Neuron (in vitro differentiated cells): ENCODE results near the gene NBEAL1.
"Not testable (repeated sequence)": the region's sequence is repeated elsewhere in the genome, so short reads cannot be mapped to it uniquely, and the experiment has no call there.

Source experiments
- H2AFZ ChIP-seq: one replicate; pipeline ENCODE4 v1.6.1; 2013; ENCODE audit warnings: low read depth, mild to moderate bottlenecking, inconsistent platforms, low read length, moderate library complexity
- H3K27me3 ChIP-seq: one replicate; pipeline ENCODE4 v1.6.1; 2013; ENCODE audit warnings: low read length; ENCODE audit not compliant: insufficient read depth
- H3K36me3 ChIP-seq: one replicate; pipeline ENCODE4 v1.6.1; 2013; ENCODE audit warnings: low read length; ENCODE audit not compliant: insufficient read depth
- H3K4me1 ChIP-seq: one replicate; pipeline ENCODE4 v1.6.1; 2013; ENCODE audit warnings: low read length; ENCODE audit not compliant: insufficient read depth
- H3K4me3 ChIP-seq: 2 replicates; pipeline ENCODE4 v1.5.1; 2013; ENCODE audit warnings: mild to moderate bottlenecking, low read length, moderate library complexity
- H3K9me3 ChIP-seq: one replicate; pipeline ENCODE4 v1.6.1; 2013; ENCODE audit warnings: low read length

NBEAL1 gene

GRCh38 chr2:203014456-203015199, at the start of gene NBEAL1:
Gene NBEAL1 (plus strand): TSS chr2:203014875. CDS start chr2:203016385, 1,510 bp downstream.
- Histone ChIP-seq H3K36me3 (no peaks in the 10 kb centered on the region), H3K9me3 (no peaks in the 10 kb centered on the region), H3K4me3 (peak within 1 kb of the TSS; percentile 93), H2AFZ (peak within 1 kb of the TSS; percentile 85), H3K4me1 (peaks cover 52% of the 10 kb centered on the region), H3K27me3 (no peaks in the 10 kb centered on the region)

GRCh38 chr2:202965810-202966460, 48.7 kb upstream of the NBEAL1 start:
- Histone ChIP-seq H3K4me1 (no peaks in the 10 kb centered on the region), H3K4me3 (no peak overlapping the region), H3K27me3 (no peaks in the 10 kb centered on the region)

GRCh38 chr2:202969404-202969803, 45.3 kb upstream of the NBEAL1 start:
- not testable (repeated sequence) for H2AFZ ChIP-seq, H3K4me3 ChIP-seq, H3K9me3 ChIP-seq, H3K4me1 ChIP-seq, H3K27me3 ChIP-seq, H3K36me3 ChIP-seq

More at GRCh38 chr2:202965810-202966460, 48.7 kb upstream of the NBEAL1 start:
- H3K9me3 ChIP-seq = no peaks in the 10 kb centered on the region
- no peak overlapping the region for H2AFZ ChIP-seq
- peaks cover 2% of the 10 kb centered on the region for H3K36me3 ChIP-seq

- H3K4me3 ChIP-seq = no peak overlapping the region
- no peaks in the 10 kb centered on the region for H3K4me1 ChIP-seq
These were observed 37.9 kb upstream of the NBEAL1 start for GRCh38 chr2:202976809-202977208.

GRCh38 chr2:202982779-202983491, 31.7 kb upstream of the NBEAL1 start:
- Histone ChIP-seq H3K9me3 (peaks cover 9% of the 10 kb centered on the region), H3K4me3 (no peak overlapping the region), H2AFZ (no peak overlapping the region), H3K36me3 (peaks cover 17% of the 10 kb centered on the region), H3K4me1 (no peaks in the 10 kb centered on the region), H3K27me3 (no peaks in the 10 kb centered on the region)

More at GRCh38 chr2:202976809-202977208, 37.9 kb upstream of the NBEAL1 start:
- Histone ChIP-seq H3K9me3 (peaks cover 6% of the 10 kb centered on the region), H2AFZ (no peak overlapping the region), H3K27me3 (no peaks in the 10 kb centered on the region), H3K36me3 (peaks cover 16% of the 10 kb centered on the region)

GRCh38 chr2:202989749-202990148, 24.9 kb upstream of the NBEAL1 start:
- Histone ChIP-seq H3K36me3 (no peaks in the 10 kb centered on the region), H3K27me3 (no peaks in the 10 kb centered on the region), H2AFZ (no peak overlapping the region), H3K4me1 (no peaks in the 10 kb centered on the region), H3K9me3 (no peaks in the 10 kb centered on the region), H3K4me3 (no peak overlapping the region)

- Histone ChIP-seq H3K9me3 (no peaks in the 10 kb centered on the region), H3K27me3 (no peaks in the 10 kb centered on the region), H3K4me3 (no peak overlapping the region), H3K4me1 (no peaks in the 10 kb centered on the region), H3K36me3 (no peaks in the 10 kb centered on the region), H2AFZ (no peak overlapping the region)
These were observed 24.2 kb upstream of the NBEAL1 start for GRCh38 chr2:202990501-202990900.

- H3K36me3 ChIP-seq, H3K9me3 ChIP-seq, H3K4me1 ChIP-seq, H2AFZ ChIP-seq, H3K4me3 ChIP-seq, H3K27me3 ChIP-seq: not testable (repeated sequence)
These were observed 17.6 kb upstream of the NBEAL1 start for GRCh38 chr2:202997113-202997512.

GRCh38 chr2:203002054-203002821, 12.4 kb upstream of the NBEAL1 start:
- no peak overlapping the region for H2AFZ ChIP-seq
- H3K4me1 ChIP-seq = peaks cover 6% of the 10 kb centered on the region
- no peaks in the 10 kb centered on the region for H3K27me3 ChIP-seq
- no peak overlapping the region for H3K4me3 ChIP-seq
- H3K9me3 ChIP-seq = no peaks in the 10 kb centered on the region
- H3K36me3 ChIP-seq = no peaks in the 10 kb centered on the region

GRCh38 chr2:203003716-203004115, 11.0 kb upstream of the NBEAL1 start:
- H2AFZ ChIP-seq = no peak overlapping the region
- peaks cover 6% of the 10 kb centered on the region for H3K4me1 ChIP-seq
- no peak overlapping the region for H3K4me3 ChIP-seq
- no peaks in the 10 kb centered on the region for H3K9me3 ChIP-seq
- H3K27me3 ChIP-seq = no peaks in the 10 kb centered on the region
- no peaks in the 10 kb centered on the region for H3K36me3 ChIP-seq

- Histone ChIP-seq H3K9me3 (no peaks in the 10 kb centered on the region), H3K27me3 (no peaks in the 10 kb centered on the region), H3K4me3 (peak overlapping the region; percentile 17), H3K4me1 (peaks cover 37% of the 10 kb centered on the region), H2AFZ (no peak overlapping the region), H3K36me3 (no peaks in the 10 kb centered on the region)
These were observed 2.0 kb downstream of the NBEAL1 start for GRCh38 chr2:203016716-203017115.

- H2AFZ ChIP-seq = no peak overlapping the region
- H3K9me3 ChIP-seq = no peaks in the 10 kb centered on the region
- peaks cover 33% of the 10 kb centered on the region for H3K4me1 ChIP-seq
- no peaks in the 10 kb centered on the region for H3K36me3 ChIP-seq
- peak overlapping the region; percentile 38 for H3K4me3 ChIP-seq
- no peaks in the 10 kb centered on the region for H3K27me3 ChIP-seq
These were observed 3.5 kb downstream of the NBEAL1 start for GRCh38 chr2:203018181-203018580.
